ENCODE measurements around the gene ETF1.

The ETF1 gene

DNA sequence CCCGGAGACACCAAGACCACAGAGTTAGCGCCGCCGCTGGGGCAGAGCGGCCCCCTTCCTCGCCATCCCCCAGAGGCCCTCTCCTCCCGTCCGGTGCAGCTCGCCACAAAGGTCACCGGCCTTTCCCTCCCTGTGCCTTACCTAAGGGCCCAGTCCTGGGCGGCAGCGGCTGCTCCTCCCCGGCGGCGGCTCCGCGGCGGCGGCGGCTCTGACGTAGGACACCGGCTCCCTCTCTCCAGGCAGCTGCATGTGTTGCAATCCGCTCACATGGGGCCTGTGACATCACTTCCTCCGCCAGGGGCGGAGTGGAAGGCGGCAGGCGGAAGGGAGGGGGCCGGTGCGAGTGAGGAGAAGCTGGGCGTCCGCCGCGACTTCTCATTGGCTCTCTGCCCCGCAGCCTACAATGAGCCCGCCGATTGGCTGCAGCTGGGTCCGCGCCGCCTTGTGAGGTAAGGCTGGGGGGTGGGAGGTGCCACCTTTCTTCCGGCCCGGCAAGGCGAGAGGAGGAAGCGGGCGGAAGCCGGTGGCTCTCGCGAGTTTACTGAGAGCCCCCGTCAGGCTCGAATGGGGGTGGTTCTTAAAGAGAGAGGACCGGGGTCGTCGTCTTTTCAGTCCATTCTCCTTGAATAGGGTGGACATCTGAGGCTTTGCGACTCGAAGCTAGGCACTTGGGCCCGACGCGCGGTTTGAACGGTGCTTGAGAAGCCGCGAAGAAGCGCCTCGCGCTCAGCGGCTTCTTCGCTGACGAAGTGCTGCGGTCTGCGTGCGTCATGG lies at the start of gene ETF1:
Gene ETF1 (minus strand): TSS at position 281 of the 774 bp plus-strand sequence. CDS start 318 bp downstream, outside the sequence.
- DNase-seq (ENCODE audit: low spot score) = peak; percentile 97
- FAIRE-seq = peak; percentile 92

DNA sequence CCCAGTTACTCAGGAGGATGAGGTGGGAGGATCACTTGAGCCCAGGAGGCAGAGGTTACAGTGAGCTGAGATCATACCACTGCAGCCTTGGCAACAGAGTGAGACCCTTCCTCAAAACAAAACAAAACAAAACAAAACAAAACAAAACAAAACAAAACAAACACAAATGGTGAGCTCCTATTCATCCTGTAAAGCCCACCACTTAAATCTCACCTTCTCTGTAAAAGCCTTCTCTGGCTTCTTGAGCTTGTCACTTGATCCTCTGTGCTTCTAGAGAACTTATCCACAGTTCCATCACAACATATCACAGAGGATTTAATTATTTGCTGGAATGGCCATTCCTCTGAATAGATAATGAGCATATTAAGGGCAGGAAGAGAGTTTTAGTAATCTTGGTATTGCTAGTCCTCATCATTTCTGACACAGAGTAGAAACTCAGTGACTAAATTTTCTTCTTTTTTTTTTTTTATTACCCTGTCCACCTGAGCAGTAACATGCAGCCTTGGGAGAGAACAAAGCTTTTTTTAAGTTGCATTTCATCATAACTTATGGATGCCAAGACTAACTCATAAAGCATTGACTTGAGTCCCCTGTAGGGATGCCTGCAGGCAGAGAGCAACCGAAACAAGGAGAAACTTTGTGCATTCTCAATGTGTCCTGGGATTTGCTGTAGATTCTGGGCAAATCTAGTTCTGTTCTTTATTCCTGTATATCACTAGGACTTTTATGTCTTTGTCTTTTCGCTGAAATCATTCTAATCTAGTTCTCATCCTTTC lies 45.2 kb upstream of the ETF1 start:
- FAIRE-seq (no peak), DNase-seq (ENCODE audit: low spot score) (no peak)

DNA sequence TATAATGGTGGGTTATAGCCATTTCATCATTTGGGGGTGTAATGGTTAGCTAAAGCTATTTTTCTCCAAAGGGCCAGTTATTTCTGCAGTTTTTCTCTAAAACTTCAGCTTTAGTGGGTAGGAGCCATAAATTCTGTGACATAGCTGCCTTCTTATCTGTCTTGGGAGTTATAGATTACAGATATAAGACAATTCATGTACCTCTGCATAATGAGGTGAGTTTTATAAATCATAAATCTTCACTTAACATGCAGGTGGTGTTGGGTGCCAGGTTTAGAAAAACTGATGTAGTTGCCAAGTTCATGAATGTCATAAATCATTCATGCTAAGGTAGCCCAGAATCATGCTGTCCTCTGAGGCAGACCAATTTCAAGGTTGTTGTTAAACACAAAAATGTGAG lies 42.1 kb upstream of the ETF1 start:
- DNase-seq (ENCODE audit: low spot score) (no peak), FAIRE-seq (no peak)

DNA sequence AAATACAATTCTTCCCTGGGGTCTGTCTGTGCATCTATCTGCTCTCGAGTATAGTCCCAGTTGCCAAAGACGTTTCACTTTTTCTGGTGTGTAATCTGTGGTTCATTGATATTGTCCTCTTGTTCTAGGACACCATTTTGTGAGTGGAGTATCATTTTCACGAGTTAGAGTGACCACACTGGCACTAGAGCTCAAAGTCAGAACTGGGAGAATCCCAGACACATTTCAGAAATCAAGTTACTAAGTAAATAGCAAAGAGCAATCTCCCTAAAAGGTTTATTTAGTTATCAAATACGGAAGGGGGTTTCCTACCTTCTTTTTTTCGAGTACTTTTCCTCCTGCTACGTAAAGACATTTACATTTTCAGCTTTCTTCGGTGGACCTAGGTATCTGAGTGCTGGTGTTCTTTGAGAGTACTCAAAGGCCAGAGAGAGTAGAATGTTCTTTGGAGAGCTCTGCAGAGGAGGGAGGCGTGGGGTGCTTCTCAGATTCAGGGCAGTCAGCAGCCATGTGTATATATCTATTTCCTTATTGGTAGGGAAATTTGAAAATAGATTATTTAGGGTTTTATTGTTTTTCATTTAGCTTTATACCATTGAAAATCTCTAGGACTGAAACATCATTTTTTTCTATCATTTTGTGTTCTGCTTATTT lies 41.1 kb upstream of the ETF1 start:
- FAIRE-seq (no peak), DNase-seq (ENCODE audit: low spot score) (no peak)

DNA sequence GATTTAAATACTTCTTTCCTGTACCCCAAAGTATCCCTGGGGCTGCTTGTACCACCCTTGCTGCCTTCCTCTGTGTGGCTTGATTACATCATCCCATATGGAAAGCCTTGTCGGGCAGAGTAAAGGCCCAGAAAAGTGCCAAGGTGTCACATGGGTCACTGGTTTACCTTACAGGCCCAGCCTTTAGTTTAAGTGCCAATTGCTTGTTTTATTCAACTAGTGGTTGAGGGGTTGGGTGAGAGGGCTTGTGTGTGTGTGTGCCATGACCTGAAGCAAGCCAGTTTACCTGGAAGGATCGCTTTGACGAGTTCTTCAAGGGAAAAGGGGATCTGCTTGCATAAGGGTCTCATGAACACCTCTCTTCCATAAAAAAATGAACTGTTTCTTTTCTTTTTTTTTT lies 39.9 kb upstream of the ETF1 start:
- FAIRE-seq = no peak
- no peak for DNase-seq (ENCODE audit: low spot score)

DNA sequence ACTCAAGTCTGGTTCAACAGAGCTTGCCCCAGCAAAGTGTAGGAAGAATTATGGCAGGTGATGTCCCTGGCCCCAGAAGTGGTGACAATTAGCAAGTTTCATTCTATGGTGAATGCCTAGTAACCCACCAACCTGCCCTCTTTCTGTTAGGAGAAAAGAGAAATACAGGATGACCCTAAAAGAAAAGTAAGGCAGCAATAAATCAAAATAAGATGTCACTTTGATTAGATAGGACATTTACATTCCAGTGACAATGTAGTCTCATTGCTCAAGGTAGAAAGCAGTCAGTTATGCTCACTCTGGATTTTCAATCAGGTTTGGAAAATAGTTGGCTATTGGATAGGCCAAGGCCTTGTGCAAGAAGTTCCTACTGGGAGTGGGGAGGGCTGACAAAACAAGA lies 37.7 kb upstream of the ETF1 start:
- no peak for FAIRE-seq
- no peak for DNase-seq (ENCODE audit: low spot score)

DNA sequence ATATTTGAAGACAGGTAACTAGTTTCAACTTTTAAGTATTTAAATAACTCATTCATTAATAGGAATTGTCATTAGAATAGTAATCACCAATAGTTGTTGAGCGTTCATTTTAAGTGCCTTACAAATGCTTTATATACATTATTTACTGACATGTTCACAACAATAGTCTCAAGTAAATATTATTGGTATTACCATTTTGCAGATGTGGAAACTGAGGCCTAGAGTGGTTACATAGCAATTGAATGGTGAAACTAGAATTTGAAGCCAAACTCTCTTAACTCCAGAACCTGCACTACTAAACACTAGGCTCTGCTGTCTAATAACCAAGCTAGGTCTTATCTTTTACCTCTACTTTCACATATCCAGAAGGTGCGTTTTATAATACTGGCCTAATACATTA lies 37.0 kb upstream of the ETF1 start:
- FAIRE-seq (no peak), DNase-seq (ENCODE audit: low spot score) (no peak)

DNA sequence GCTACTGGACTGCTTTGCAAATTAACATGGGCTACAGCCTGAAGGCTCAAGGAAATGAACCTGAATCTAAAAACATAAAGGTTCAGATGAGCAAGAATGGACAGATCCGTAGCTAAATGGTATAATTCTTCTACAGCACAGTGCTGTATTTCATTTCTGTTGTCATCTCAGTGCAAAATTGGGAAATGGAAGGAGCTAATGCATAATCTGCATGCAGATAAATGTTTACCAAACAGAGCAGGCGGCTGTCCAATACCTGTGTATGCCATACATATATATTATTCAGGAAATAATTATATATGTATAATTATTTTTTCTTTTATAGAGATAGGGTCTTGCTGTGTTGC lies 36.5 kb upstream of the ETF1 start:
- FAIRE-seq = no peak
- DNase-seq (ENCODE audit: low spot score) = no peak

DNA sequence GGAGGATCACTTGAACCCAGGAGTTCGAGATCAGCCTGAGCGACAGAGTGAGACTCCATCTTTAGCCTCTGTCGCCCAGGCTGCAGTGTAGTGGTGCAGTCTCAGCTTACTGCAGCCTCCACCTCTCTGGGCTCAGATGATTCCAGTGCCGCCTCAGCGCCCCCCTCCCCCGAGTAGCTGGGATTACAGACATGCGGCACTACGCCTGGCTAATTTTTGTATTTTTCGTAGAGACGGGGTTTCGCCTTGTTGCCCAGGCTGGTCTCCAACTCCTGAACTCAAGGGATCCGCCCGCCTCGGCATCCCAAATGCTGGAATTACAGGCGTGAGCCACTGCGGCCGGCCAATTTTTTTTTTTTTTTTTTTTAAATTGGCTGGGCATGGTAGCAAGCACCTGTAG lies 34.4 kb upstream of the ETF1 start:
- no peak for DNase-seq (ENCODE audit: low spot score)
- FAIRE-seq = no peak

DNA sequence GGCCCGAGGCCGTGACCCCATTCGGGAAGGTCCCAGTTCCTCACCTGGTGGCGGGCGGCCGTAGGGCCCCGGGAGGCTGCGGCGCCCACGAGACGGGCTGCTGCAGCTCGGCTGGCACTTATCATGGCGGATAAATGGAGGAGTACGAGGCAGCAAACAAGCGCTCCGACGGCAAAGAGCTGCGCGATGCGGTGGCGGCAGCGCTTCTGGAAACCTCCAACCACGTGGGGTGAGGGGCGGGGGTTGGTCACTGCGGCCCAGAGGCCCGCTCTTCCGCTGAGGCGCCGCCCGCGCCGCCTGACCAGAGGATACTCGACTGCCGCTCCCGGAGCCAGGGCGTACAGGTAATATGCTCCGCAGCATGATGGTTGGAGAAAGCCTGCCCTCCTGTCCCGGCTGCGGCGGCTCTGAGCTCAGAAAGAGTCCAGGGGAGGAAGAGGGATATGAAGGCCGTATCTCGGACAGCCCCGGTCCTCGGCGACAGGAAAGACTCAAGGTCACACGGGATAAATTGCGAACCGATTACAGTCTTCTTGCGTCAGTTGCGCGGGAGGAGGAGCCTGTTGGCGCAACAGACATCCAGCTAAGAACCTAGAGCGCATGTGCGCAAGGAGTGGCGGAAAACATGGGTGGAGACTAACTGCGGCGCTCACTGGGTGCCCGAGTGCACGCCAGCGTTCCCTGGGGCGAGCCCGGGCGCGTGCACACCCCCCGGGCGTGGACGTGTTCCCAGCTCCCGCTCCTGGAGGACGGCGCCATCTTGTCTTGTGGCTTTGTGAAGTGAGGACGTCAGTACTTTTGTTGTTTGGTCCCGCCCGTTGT lies 32.4 kb upstream of the ETF1 start, which contains the start of gene HSPA9:
Gene HSPA9 (minus strand): TSS at position 208 of the 822 bp plus-strand sequence. CDS start 83 bp downstream, at position 125.
- peak; percentile 99 for DNase-seq (ENCODE audit: low spot score)
- FAIRE-seq = peak; percentile 85

DNA sequence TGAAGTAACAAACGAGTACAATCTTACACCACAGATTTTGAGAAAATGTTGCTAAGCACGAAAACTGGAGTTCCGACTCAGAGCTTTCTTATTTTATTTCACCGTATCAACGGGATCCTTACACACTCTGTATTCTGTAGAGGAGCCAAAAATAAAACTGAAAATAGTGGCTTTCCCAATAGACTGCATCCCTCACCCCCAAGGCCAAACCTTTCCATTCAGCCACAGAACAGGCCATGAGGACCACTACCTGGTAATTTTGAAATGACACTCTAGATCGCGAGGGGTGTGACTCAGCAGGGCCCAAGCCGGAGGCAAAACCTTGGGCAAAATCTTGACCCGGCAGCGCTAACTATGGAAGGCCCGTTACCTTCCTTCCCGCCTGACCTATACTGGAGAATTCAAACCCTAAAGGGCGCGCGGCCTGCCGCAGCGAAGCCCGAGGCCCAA lies 31.7 kb upstream of the ETF1 start:
- FAIRE-seq (no peak), DNase-seq (ENCODE audit: low spot score) (no peak)

DNA sequence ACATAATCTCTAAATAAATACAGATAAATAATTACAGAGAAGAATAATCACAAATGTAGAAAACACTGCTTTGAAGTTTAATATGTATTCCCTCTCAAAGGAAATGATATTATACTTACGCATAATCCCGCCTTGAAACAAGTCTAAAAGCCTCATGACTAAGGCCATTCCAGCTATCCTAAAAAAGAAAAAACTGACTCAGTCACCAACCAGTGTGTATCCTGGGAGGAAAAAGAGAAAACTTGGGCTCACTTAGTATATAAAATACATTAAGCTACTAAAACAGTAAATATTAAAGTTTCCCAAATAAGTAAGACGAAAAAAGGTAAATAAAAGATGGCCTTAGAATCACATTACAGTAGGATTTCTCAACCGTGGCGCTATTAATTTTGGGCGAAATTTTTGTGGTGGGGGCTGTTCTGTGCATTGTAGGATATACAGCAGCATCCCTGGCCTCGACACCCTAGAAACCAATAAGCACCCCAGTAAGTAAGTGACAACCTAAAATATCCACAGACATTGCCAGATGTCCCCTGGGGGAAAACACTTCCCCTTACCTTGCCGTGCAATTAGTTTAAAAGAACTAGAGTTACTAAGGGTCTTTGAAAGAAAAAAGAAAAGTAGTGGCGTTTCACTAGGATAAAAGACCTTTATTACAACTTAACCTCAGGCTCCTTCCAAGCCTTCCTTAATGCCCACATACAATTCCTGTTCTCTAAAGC lies 31.1 kb upstream of the ETF1 start:
- peak; percentile 10 for FAIRE-seq
- peak; percentile 32 for DNase-seq (ENCODE audit: low spot score)

DNA sequence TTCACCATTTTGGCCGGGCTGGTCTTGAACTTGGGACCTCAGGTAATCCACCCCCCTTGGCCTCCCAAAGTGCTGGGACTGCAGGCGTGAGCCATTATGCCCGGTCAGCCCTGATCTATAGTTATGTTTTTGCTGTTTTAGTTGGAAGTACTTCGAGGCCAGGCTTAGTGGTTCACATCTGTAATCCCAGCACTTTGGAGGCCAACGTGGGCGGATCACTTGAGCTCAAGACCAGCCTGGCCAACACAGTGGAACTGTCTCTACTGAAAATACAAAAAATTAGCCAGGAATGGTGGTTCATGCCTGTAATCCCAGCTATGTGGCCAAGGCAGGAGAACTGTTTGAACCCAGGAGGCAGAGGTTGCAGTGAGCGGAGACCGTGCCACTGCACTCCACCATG lies 30.2 kb upstream of the ETF1 start:
- DNase-seq (ENCODE audit: low spot score) (no peak), FAIRE-seq (no peak)

DNA sequence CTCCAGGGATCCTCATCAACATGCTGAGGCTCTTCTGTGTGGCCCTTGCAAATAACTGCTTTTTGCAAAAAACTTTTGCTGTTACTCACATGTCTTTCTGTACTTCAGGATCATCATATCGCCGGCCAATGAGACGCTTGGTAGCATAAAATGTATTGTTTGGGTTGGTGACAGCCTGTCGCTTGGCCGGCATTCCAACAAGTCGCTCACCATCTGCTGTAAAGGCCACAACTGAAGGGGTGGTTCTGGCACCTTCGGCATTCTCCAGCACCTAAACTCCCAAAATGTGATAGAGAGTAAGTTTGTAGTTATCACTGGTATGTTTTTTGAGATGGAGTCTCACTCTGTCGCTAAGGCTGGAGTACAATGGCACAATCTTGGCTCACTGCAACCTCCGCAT lies 27.8 kb upstream of the ETF1 start:
- DNase-seq (ENCODE audit: low spot score) (no peak), FAIRE-seq (no peak)

DNA sequence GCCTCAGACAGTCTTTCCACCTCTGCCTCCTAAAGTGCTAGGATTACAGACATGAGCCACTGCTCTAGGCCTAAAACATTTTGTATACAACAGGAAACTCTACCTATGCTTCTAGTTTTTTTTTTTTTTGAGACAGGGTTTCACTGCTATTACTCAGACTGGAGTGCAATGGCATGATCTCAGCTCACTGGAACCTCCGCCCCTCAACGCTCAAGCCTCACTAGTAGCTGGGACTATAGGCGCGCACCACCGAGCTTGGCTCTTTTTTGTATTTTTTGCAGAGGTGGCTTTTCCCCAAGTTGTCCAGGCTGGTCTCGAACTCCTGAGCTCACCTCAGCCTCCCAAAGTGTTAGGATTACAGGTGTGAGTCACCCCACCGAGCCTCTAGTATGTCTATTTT lies 26.7 kb upstream of the ETF1 start:
- FAIRE-seq (no peak), DNase-seq (ENCODE audit: low spot score) (peak; percentile 25)

DNA sequence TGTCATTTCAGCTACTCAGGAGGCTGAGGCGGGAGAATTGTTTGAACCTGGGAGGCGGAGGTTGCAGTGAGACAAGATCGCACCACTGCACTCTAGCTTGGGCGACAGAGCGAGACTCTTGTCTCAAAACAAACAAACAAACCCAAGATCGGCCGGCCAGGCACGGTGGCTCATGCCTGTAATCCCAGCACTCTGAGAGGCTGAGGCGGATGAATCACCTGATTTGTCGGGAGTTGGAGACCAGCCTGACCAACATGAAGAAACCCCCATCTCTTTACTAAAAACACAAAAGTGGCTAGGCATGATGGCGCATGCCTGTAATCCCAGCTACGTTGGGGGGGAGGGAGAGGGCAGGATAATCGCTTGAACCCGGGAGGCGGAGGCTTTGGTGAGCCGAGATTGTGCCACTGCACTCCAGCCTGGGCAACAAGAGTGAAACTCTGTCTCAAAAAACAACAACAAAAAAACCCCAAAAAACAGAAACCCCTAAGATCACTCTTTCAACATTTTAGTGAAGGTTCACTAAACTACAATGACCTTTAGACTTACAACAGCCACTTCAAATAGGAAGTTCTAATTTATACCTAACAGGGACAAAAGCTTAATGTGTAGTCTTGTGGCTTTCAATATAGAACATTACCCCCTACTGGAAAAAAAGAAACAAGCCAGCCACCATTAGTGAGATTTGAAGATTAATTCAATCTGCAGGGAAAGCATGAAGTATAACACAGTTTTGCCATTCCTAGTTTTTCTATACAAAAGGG lies 25.2 kb upstream of the ETF1 start:
- peak; percentile 71 for DNase-seq (ENCODE audit: low spot score)
- no peak for FAIRE-seq

DNA sequence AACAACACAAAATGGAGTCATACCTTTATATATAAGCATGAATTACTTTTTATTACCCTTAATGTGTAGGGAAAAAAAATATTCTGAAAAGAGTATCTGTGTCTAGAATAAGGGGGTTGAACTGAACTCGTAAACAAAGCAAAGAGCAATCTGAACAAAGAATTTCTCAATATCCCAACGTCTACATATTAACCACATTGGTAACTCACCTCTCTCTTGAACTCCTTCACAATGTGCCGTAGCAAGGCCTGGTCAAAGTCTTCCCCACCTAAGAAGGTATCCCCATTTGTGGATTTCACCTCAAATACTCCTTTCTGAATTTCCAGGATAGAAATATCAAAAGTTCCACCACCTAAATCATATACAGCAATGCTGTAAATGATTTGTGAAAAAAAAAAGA lies 23.8 kb upstream of the ETF1 start:
- no peak for DNase-seq (ENCODE audit: low spot score)
- FAIRE-seq = no peak

DNA sequence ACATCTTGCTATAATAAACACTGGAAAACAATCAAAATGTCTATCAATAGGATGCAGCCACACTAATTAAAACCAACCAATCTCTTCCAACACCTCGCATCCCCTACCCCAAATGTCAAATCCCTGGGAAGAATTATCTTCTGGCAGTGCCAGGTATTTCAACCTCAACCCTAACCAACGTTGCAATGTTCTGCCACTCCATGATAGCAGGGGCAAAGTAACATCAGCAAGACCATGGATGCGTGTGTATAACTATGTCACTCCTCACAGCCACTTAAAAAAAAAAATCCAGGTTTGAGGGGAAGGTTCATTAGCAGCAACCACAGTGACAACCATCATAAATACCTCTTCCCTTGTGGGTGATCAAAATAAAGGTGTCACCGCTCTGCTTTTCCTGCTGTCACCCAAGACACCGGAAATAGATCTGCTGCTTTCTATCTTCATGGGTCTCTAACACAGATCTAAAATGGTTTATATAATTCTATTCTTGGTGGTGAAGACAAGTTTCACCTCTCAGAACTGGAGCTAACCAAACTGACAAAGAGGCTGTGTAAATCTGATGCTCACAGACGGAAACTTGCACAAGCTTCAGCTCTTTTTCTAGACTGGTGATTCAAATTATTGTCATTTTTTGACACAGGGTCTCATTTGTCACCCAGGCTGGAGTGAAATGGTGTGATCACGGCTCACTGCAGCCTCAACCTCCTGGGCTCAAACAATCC lies 22.2 kb upstream of the ETF1 start:
- DNase-seq (ENCODE audit: low spot score) (no peak), FAIRE-seq (no peak)

DNA sequence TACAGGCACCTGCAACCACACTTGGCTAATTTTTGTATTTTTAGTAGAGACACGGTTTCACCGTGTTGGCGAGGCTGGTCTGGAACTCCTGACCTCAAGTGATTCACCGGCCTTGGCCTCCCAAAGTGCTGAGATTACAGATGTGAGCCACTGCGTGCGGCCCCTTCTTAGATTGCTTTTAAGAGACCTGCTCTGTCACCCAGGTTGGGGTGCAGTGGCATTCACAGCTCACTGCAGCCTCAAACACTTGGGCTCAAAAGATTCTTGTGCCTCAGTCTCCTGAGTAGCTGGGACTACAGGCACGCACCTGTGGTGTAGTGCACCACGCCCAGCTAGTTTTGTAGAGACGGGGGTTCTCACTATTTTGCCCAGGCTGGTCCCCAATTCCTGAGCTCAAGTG lies 21.2 kb upstream of the ETF1 start:
- DNase-seq (ENCODE audit: low spot score) (no peak), FAIRE-seq (no peak)

All from RCC 7860 (cell line).